Middle frontal gyrus (tissue), 1 donor: ENCODE results near the gene USP21.
A peak's percentile ranks its signal among the peaks of the same experiment; 100 is the strongest.

ENCODE experiments used
- DNase-seq: peaks from one replicate; pipeline ENCODE4 v3.0.0-alpha.2; 2015; ENCODE audit warnings: low spot score; ENCODE audit errors: extremely low spot score

The USP21 gene

GRCh38 chr1:161192476-161193465, 33.5 kb downstream of the USP21 start:
- peak; percentile 66 for DNase-seq

- peak; percentile 69 for DNase-seq
Observed at GRCh38 chr1:161193561-161194235, 34.4 kb downstream of the USP21 start.

GRCh38 chr1:161195171-161195570, 35.9 kb downstream of the USP21 start:
- no peak for DNase-seq

GRCh38 chr1:161196111-161196510, 36.8 kb downstream of the USP21 start:
- no peak for DNase-seq

GRCh38 chr1:161196521-161197451, 37.5 kb downstream of the USP21 start:
- DNase-seq: no peak

- DNase-seq: no peak
Observed at GRCh38 chr1:161197560-161198193, 38.4 kb downstream of the USP21 start.

- no peak for DNase-seq
Observed at GRCh38 chr1:161198194-161198896, 39.0 kb downstream of the USP21 start.

- DNase-seq: peak; percentile 68
Observed at GRCh38 chr1:161198897-161199431, 39.7 kb downstream of the USP21 start, which contains the start of gene ADAMTS4. TSS of gene ADAMTS4 (minus strand) at chr1:161199054. CDS start at chr1:161198627, 427 bp downstream.

GRCh38 chr1:161199506-161200139, 40.3 kb downstream of the USP21 start:
- no peak for DNase-seq

- DNase-seq: peak; percentile 58
Observed at GRCh38 chr1:161200421-161200991, 41.2 kb downstream of the USP21 start.

GRCh38 chr1:161200992-161201835, 41.9 kb downstream of the USP21 start:
- no peak for DNase-seq

- peak; percentile 100 for DNase-seq
Observed at GRCh38 chr1:161201836-161202712, 42.8 kb downstream of the USP21 start, which contains the start of gene NDUFS2. TSS of gene NDUFS2 (plus strand) at chr1:161202367. CDS start at chr1:161202386, 19 bp downstream.

GRCh38 chr1:161206411-161207140, 47.3 kb downstream of the USP21 start:
- DNase-seq: no peak

- no peak for DNase-seq
Observed at GRCh38 chr1:161207173-161207572, 47.9 kb downstream of the USP21 start.

- DNase-seq: peak; percentile 62
Observed at GRCh38 chr1:161209790-161210409, 50.6 kb downstream of the USP21 start.

GRCh38 chr1:161214369-161214768, 55.1 kb downstream of the USP21 start:
- no peak for DNase-seq
